H9 (cell line): ENCODE measurements around the gene WDFY1. TPM values are rescaled to one million over a fixed set of nuclear protein-coding genes. Genes with fewer than 3 reads are reported as not detected.

Experiments
- DNase-seq: peaks from one replicate; pipeline ENCODE4 v3.0.0-alpha.2; 2017
- H2AFZ ChIP-seq: one replicate; pipeline ENCODE4 v1.6.1; 2013; ENCODE audit warnings: mild to moderate bottlenecking, low read length, control low read depth, moderate library complexity
- H2AK5ac ChIP-seq: 2 replicates; pipeline ENCODE4 v1.6.1; 2013; ENCODE audit warnings: low read length, control low read depth, mixed read lengths; ENCODE audit not compliant: insufficient read length
- H2BK120ac ChIP-seq: one replicate; pipeline ENCODE4 v1.6.1; 2013; ENCODE audit warnings: low read depth, mild to moderate bottlenecking, low read length, control low read depth, inconsistent platforms; ENCODE audit not compliant: poor library complexity, severe bottlenecking
- H2BK12ac ChIP-seq: 2 replicates; pipeline ENCODE4 v1.6.1; 2013; ENCODE audit warnings: low read length, control low read depth, mixed read lengths, low read depth; ENCODE audit not compliant: insufficient read length
- H2BK15ac ChIP-seq: 2 replicates; pipeline ENCODE4 v1.6.1; 2013; ENCODE audit warnings: low read depth, low read length, control low read depth
- H2BK20ac ChIP-seq: one replicate; pipeline ENCODE4 v1.6.1; 2013; ENCODE audit warnings: low read depth, mild to moderate bottlenecking, low read length, control low read depth, inconsistent platforms; ENCODE audit not compliant: poor library complexity, severe bottlenecking
- H2BK5ac ChIP-seq: 2 replicates; pipeline ENCODE4 v1.6.1; 2013; ENCODE audit warnings: low read length, control low read depth, mixed read lengths; ENCODE audit not compliant: insufficient read length
- H3K14ac ChIP-seq: 2 replicates; pipeline ENCODE4 v1.6.1; 2013; ENCODE audit warnings: low read length, control low read depth; ENCODE audit not compliant: insufficient read depth
- H3K18ac ChIP-seq: 2 replicates; pipeline ENCODE4 v1.6.1; 2013; ENCODE audit warnings: low read depth, mild to moderate bottlenecking, mixed read lengths, low read length, control low read depth; ENCODE audit not compliant: insufficient read length
- H3K23ac ChIP-seq: 2 replicates; pipeline ENCODE4 v1.6.1; 2013; ENCODE audit warnings: low read length, control low read depth, mixed read lengths, low read depth; ENCODE audit not compliant: insufficient read length
- H3K23me2 ChIP-seq: 2 replicates; pipeline ENCODE4 v1.6.1; 2013; ENCODE audit warnings: low read depth, mild to moderate bottlenecking, mixed read lengths, low read length, control low read depth; ENCODE audit not compliant: insufficient read length, poor library complexity, severe bottlenecking
- H3K27ac ChIP-seq: 2 replicates; pipeline ENCODE4 v1.5.1; 2013; ENCODE audit warnings: low read length, control low read depth, mixed read lengths, low read depth; ENCODE audit not compliant: insufficient read length
- H3K27me3 ChIP-seq: 2 replicates; pipeline ENCODE4 v1.6.1; 2013; ENCODE audit warnings: low read length, control low read depth, inconsistent platforms; ENCODE audit not compliant: insufficient read depth
- H3K4ac ChIP-seq: 2 replicates; pipeline ENCODE4 v1.6.1; 2013; ENCODE audit warnings: low read depth, mild to moderate bottlenecking, control low read depth, inconsistent platforms, low read length, moderate library complexity
- H3K4me1 ChIP-seq: 2 replicates; pipeline ENCODE4 v1.6.1; 2013; ENCODE audit warnings: low read length, control low read depth, inconsistent platforms; ENCODE audit not compliant: insufficient read depth
- H3K4me2 ChIP-seq: 2 replicates; pipeline ENCODE4 v1.6.1; 2013; ENCODE audit warnings: low read length, control low read depth, mixed read lengths; ENCODE audit not compliant: insufficient read length, insufficient read depth
- H3K56ac ChIP-seq: 2 replicates; pipeline ENCODE4 v1.6.1; 2013; ENCODE audit warnings: low read depth, mild to moderate bottlenecking, mixed read lengths, low read length, control low read depth; ENCODE audit not compliant: insufficient read length
- H3K79me1 ChIP-seq: 2 replicates; pipeline ENCODE4 v1.6.1; 2013; ENCODE audit warnings: low read depth, mild to moderate bottlenecking, moderate library complexity, low read length, control low read depth, inconsistent platforms; ENCODE audit not compliant: insufficient read depth, poor library complexity, severe bottlenecking
- H3K79me2 ChIP-seq: 2 replicates; pipeline ENCODE4 v1.6.1; 2013; ENCODE audit warnings: low read length, control low read depth, inconsistent platforms; ENCODE audit not compliant: insufficient read depth
- H3K9ac ChIP-seq: 2 replicates; pipeline ENCODE4 v1.6.1; 2013; ENCODE audit warnings: low read length, control low read depth, mixed read lengths; ENCODE audit not compliant: insufficient read length; ENCODE audit errors: extremely low read depth
- H3K9me3 ChIP-seq: one replicate; pipeline ENCODE4 v1.6.1; 2013; ENCODE audit warnings: low read depth, low read length, inconsistent platforms; ENCODE audit not compliant: control insufficient read depth
- H3T11ph ChIP-seq: one replicate; pipeline ENCODE4 v1.6.1; 2013; ENCODE audit warnings: mild to moderate bottlenecking, low read length, control low read depth, inconsistent platforms
- H4K20me1 ChIP-seq: one replicate; pipeline ENCODE4 v1.6.1; 2013; ENCODE audit not compliant: control insufficient read depth, insufficient read length, insufficient read depth
- H4K5ac ChIP-seq: 2 replicates; pipeline ENCODE4 v1.6.1; 2013; ENCODE audit warnings: low read depth, mild to moderate bottlenecking, mixed read lengths, low read length, control low read depth; ENCODE audit not compliant: insufficient read length
- H4K8ac ChIP-seq: replicated peaks from 2 replicates; pipeline ENCODE4 v1.6.1; 2013; ENCODE audit warnings: low read length, control low read depth, mixed read lengths, low read depth; ENCODE audit not compliant: insufficient read length
- H4K91ac ChIP-seq: 2 replicates; pipeline ENCODE4 v1.6.1; 2013; ENCODE audit warnings: low read depth, mild to moderate bottlenecking, moderate library complexity, mixed read lengths, low read length, control low read depth; ENCODE audit not compliant: insufficient read length
- H3K27ac Mint-ChIP-seq, 3 experiments: 2 replicates in 2 of 3; 3 replicates in 1 of 3; pipeline ENCODE4 v1.8.0; 2020 to 2021; ENCODE audit warnings: mixed read lengths in 3 of 3, mild to moderate bottlenecking in 1 of 3, moderate library complexity in 1 of 3
- H3K27me3 Mint-ChIP-seq: 2 replicates; pipeline ENCODE4 v1.8.0; 2021; ENCODE audit warnings: low read depth, mild to moderate bottlenecking, moderate library complexity, mixed read lengths
- H3K36me3 Mint-ChIP-seq, 3 experiments: 2 replicates in 2 of 3; 3 replicates in 1 of 3; pipeline ENCODE4 v1.8.0; 2020 to 2021; ENCODE audit warnings: low read depth in 3 of 3, mixed read lengths in 3 of 3; ENCODE audit not compliant: insufficient read depth in 1 of 3
- H3K4me1 Mint-ChIP-seq, 2 experiments: 2 replicates each; pipeline ENCODE4 v1.8.0; 2020; ENCODE audit warnings: mixed read lengths in 2 of 2
- H3K4me3 Mint-ChIP-seq, 2 experiments: 2 replicates in 1 of 2; 3 replicates in 1 of 2; pipeline ENCODE4 v1.8.0; 2020 to 2021; ENCODE audit warnings: mild to moderate bottlenecking in 2 of 2, mixed read lengths in 2 of 2, moderate library complexity in 1 of 2
- H3K9me3 Mint-ChIP-seq, 2 experiments: 2 replicates in 1 of 2; 3 replicates in 1 of 2; pipeline ENCODE4 v1.8.0; 2020; ENCODE audit warnings: mild to moderate bottlenecking in 2 of 2, mixed read lengths in 2 of 2, moderate library complexity in 1 of 2
- WGBS: extraction: QIAGEN DNeasy Blood & Tissue Kit; methylation state at CpG from one replicate; pipeline ENCODE4 v1.1.7; 2013; ENCODE audit warnings: missing lambda C conversion rate, low lambda C conversion rate, mixed read lengths; ENCODE audit not compliant: insufficient read length; ENCODE audit errors: extremely low coverage; 5-methylcytosine and 5-hydroxymethylcytosine counted together
- total RNA-seq: library from RNA; stranded (reverse); gene quantifications from 2 replicates; pipeline ENCODE4 v1.2.1, GENCODE V29; 2021
- TF ChIP-seq, protein P1 (sequence below): fragments of 200-600 bp; sonication (generic); conservative IDR thresholded peaks from 3 replicates; pipeline ENCODE4 v1.8.0; 2021; ENCODE audit warnings: antibody characterized with exemption, mild to moderate bottlenecking

The WDFY1 gene
- total RNA-seq, 1 experiment from 2014 or later = 54.1 TPM

GRCh38 chr2:223929571-223930102 is 15.5 kb downstream of the WDFY1 start:
- Histone ChIP-seq H3K23me2 (no peaks in the 10 kb centered on the region), H4K20me1 (no peaks in the 10 kb centered on the region), H3K79me2 (peaks cover 18% of the 10 kb centered on the region; the same call in 1 of the 2 replicates), H3K4me2 (no peak overlapping the region), H3K27ac (no peak overlapping the region), H3K56ac (no peak overlapping the region), H4K8ac (no peak overlapping the region), H3K23ac (no peak overlapping the region), H2AFZ (no peak overlapping the region), H3K4me1 (peaks cover 5% of the 10 kb centered on the region; the same call in 1 of the 2 replicates), H3T11ph (no peak overlapping the region), H3K18ac (no peak overlapping the region), H3K79me1 (peaks cover 5% of the 10 kb centered on the region), H2BK5ac (no peak overlapping the region), H3K27me3 (no peaks in the 10 kb centered on the region), H3K9ac (no peak overlapping the region), H4K91ac (no peak overlapping the region), H2AK5ac (no peak overlapping the region), H2BK120ac (no peak overlapping the region), H3K9me3 (no peaks in the 10 kb centered on the region), H4K5ac (no peak overlapping the region), H3K14ac (no peak overlapping the region), H2BK20ac (no peak overlapping the region), H2BK15ac (no peak overlapping the region), H3K4ac (no peak overlapping the region), H2BK12ac (no peak overlapping the region)
- Mint-ChIP-seq H3K27me3 (no peaks in the 10 kb centered on the region), H3K4me1 (peaks cover 20 to 30% of the 10 kb centered on the region in 2 experiments), H3K27ac (peak overlapping the region; percentile 28 to 94 (median 80); a peak in 4 of 7 replicates), H3K36me3 (peaks cover 16 to 31% (median 31%) of the 10 kb centered on the region in 3 experiments; a peak in 6 of 7 replicates), H3K9me3 (peaks cover 9 to 21% of the 10 kb centered on the region in 2 experiments), H3K4me3 (no peak overlapping the region)
- DNase-seq = no peak
- no CpG with 5 or more reads among the region's 4 CpGs for WGBS
- TF ChIP-seq, protein P1, sequence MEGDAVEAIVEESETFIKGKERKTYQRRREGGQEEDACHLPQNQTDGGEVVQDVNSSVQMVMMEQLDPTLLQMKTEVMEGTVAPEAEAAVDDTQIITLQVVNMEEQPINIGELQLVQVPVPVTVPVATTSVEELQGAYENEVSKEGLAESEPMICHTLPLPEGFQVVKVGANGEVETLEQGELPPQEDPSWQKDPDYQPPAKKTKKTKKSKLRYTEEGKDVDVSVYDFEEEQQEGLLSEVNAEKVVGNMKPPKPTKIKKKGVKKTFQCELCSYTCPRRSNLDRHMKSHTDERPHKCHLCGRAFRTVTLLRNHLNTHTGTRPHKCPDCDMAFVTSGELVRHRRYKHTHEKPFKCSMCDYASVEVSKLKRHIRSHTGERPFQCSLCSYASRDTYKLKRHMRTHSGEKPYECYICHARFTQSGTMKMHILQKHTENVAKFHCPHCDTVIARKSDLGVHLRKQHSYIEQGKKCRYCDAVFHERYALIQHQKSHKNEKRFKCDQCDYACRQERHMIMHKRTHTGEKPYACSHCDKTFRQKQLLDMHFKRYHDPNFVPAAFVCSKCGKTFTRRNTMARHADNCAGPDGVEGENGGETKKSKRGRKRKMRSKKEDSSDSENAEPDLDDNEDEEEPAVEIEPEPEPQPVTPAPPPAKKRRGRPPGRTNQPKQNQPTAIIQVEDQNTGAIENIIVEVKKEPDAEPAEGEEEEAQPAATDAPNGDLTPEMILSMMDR = no peak
